Motor neuron (in vitro differentiated cells): ENCODE results near the gene AOPEP. TPM values are rescaled to one million over a fixed set of nuclear protein-coding genes. Genes with fewer than 3 reads are reported as not detected.
A peak's percentile ranks its signal among the peaks of the same experiment; 100 is the strongest.
"Not testable (repeated sequence)": the region's sequence is repeated elsewhere in the genome, so short reads cannot be mapped to it uniquely, and the experiment has no call there.

Experiments used
- ATAC-seq, 8 experiments: fragments of 200-7000 bp; cut with Tn5 transposase; replicated peaks in 6 of 8; 2 replicates each; pipeline ENCODE4 v1.8.0; 2021; ENCODE audit warnings: mild to moderate bottlenecking in 8 of 8, moderate library complexity in 8 of 8
- H3K27ac ChIP-seq, 2 donors: fragments of 250-450 bp; sonication (Bioruptor Pico); 2 replicates each; pipeline ENCODE4 v1.9.0; 2021; ENCODE audit warnings: antibody characterized with exemption in 2 of 2, mild to moderate bottlenecking in 2 of 2, moderate library complexity in 1 of 2
- H3K4me1 ChIP-seq, 2 donors: fragments of 250-450 bp; sonication (Bioruptor Pico); replicated peaks in 1 of 2; 2 replicates each; pipeline ENCODE4 v1.6.1; 2021; ENCODE audit warnings: antibody characterized with exemption in 2 of 2, mild to moderate bottlenecking in 2 of 2, moderate library complexity in 1 of 2
- H3K4me3 ChIP-seq, 5 donors: fragments of 250-450 bp; sonication (Bioruptor Pico); 2 replicates each; pipeline ENCODE4 v1.9.0; 2021; ENCODE audit warnings: antibody characterized with exemption in 5 of 5, mild to moderate bottlenecking in 5 of 5, moderate library complexity in 4 of 5
- WGBS, 10 experiments: fragments of 450-650 bp; shearing (Covaris generic); methylation state at CpG; one replicate each; pipeline ENCODE4 v1.0.0; 2022; 5-methylcytosine and 5-hydroxymethylcytosine counted together
- in situ Hi-C, 9 experiments: fragments of 400-800 bp; cut with MboI; loops; one replicate each; pipeline ENCODE4 v1.15.0; 2021; ENCODE audit warnings: low sequenced_read_pairs in 9 of 9, low pct_unique_long_range_greater_than_20kb in 2 of 9; ENCODE audit not compliant: unreplicated experiment in 9 of 9
- total RNA-seq, 8 experiments: library from RNA; unstranded; fragments of 300-600 nt; gene quantifications; 2 replicates each; pipeline versions ENCODE4 v1.2.3 to v1.2.4, GENCODE V29; 2022

The AOPEP gene
- total RNA-seq, 8 experiments from 2014 or later: 8.0 to 152 (median 16.8) TPM

- in situ Hi-C loops: no loop called here
- peaks cover 30 to 33% of the 10 kb centered on the region in 2 donors for H3K4me1 ChIP-seq
- H3K27ac ChIP-seq: no peak overlapping the region
- H3K4me3 ChIP-seq: no peak overlapping the region
- ATAC-seq: peak in 1 of 8 experiments; percentile 20
These were observed 140.3 kb downstream of the AOPEP start for GRCh38 chr9:94866770-94867169.

GRCh38 chr9:94867281-94867841 lies 140.9 kb downstream of the AOPEP start:
- no peak overlapping the region for H3K4me3 ChIP-seq
- WGBS, 10 experiments: 7 to 60% (median 33%) methylated on average over 2 to 7 of the region's 8 CpGs; no CpG with 5 or more reads in 1 of the 10 experiments
- H3K4me1 ChIP-seq: peaks cover 30 to 33% of the 10 kb centered on the region in 2 donors
- no peak overlapping the region for H3K27ac ChIP-seq
- peak; percentile 21 to 95 (median 77) for ATAC-seq
- in situ Hi-C loops: no loop called here

GRCh38 chr9:94867842-94868312 lies 141.4 kb downstream of the AOPEP start:
- H3K4me3 ChIP-seq: no peak overlapping the region
- peak in 2 of 8 experiments; percentile 5 to 6 for ATAC-seq
- peaks cover 28 to 33% of the 10 kb centered on the region in 2 donors for H3K4me1 ChIP-seq
- 6 to 100% (median 80%) methylated on average over 1 to 4 of the region's 4 CpGs; no CpG with 5 or more reads in 1 of the 10 experiments for WGBS, 10 experiments
- in situ Hi-C loops: no loop called here
- H3K27ac ChIP-seq: no peak overlapping the region

GRCh38 chr9:94868464-94868863 lies 142.0 kb downstream of the AOPEP start:
- ATAC-seq: no peak
- in situ Hi-C loops: no loop called here
- peaks cover 28 to 33% of the 10 kb centered on the region in 2 donors for H3K4me1 ChIP-seq
- no peak overlapping the region for H3K27ac ChIP-seq
- H3K4me3 ChIP-seq: no peak overlapping the region
- 51 to 100% (median 100%) methylated on average over 1 to 2 of the region's 2 CpGs; no CpG with 5 or more reads in 3 of the 10 experiments for WGBS, 10 experiments

DNA sequence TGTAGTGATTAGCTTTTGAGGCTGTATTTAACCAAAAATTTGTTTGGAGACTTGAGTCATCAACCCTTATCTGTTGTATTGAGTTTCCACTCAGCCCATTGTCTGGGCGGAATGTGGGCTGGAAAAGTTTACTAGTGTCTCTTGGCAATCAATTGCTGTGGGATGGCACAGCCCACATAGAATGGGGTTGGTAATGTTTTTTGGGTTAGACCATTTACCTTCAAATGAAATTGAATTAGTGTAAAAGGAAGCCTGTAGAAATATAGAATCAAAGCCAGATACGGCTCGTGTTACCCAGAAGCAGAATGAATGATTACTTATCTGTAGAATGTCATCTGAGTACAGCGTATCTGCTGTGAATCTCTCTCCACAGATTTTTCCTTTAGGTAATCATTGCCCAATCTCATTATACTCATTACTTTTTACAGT lies 142.9 kb downstream of the AOPEP start:
- ATAC-seq: no peak
- WGBS, 10 experiments: 0 to 100% (median 69%) methylated on average over 1 to 4 of the region's 4 CpGs
- H3K4me1 ChIP-seq: peaks cover 28 to 33% of the 10 kb centered on the region in 2 donors
- H3K27ac ChIP-seq: no peak overlapping the region
- no peak overlapping the region for H3K4me3 ChIP-seq
- in situ Hi-C loops: no loop called here

GRCh38 chr9:94870465-94870792 lies 143.9 kb downstream of the AOPEP start:
- H3K4me3 ChIP-seq: no peak overlapping the region
- no peak overlapping the region for H3K27ac ChIP-seq
- peaks cover 23 to 27% of the 10 kb centered on the region in 2 donors for H3K4me1 ChIP-seq
- 92 to 100% (median 100%) methylated on average over 1 to 3 of the region's 3 CpGs; no CpG with 5 or more reads in 2 of the 10 experiments for WGBS, 10 experiments
- in situ Hi-C loops: no loop called here
- no peak for ATAC-seq

DNA sequence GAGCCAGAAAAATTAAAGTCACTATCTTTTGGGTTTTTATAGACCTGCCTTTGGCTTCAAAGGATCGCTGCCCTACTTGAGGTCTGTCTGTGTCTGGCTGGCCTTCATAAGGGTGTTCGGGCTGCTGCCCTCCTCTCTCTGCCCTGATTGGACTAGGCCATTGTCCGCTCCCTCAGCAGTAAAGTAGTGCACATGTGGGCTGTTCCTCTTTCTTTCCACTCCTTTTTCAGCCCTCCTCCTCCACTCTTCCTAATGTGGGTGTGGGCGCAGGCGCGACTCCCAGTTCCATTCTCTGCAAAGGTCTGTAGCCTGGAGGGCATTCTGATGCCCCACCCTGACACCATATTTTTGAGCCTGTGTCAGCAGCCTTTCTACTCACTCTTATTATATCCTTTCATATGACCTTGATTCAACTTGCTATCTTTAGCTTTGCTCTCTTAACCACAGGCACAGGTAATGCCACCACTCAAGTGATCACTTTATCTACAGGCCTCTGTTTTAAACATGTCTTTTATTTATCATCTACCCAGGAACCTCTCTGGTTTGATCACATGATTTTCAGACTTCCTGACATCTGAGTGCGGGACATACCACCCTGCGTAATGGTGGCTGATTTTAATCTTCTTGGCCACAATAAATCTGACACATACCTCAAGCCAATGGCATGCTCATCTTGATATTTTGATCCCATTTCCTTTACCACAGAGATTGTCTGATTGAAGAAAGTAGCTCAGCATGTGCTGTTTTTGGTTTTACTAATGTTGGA lies 144.5 kb downstream of the AOPEP start:
- peak in 3 of 8 experiments; percentile 76 to 85 (median 82) for ATAC-seq
- Histone ChIP-seq H3K27ac (no peak overlapping the region), H3K4me1 (peaks cover 17 to 21% of the 10 kb centered on the region in 2 donors), H3K4me3 (no peak overlapping the region)
- WGBS, 10 experiments: 0 to 100% (median 87%) methylated on average over 1 to 8 of the region's 8 CpGs
- in situ Hi-C loops: no loop called here

DNA sequence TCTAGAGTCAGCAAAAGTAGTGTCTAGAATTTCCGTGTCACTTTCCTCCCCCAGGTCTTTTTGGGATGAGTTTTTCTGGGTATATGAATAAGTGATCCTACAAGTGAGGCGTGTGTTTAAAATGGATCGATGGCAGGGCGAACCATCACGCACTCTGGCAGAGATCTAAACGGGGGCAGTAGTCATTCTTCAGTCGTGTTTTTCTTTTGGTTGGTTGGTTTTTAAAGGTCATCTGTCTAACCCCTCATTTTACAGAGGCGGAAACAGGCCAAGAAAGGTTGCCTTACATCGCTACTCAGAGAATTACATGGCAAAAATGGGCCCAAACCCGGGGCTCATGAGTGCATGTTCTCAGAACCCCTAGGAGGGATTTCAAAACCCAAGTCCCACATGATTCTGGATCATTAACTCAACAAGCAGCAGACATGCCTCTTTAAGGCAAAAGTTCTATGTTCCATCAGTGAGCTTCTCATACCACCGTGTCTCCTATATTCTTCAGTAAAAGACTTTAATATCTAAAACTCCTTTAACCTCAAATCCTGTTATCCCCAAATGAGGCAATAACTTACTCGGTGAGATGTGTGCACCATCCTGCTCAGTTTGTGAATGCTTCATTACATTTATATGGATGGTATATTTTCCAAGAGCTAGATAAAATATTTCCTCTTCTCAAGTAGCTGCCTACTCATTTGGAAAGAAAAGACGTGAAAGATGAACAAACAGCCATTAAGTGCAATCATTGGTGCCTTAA lies 145.8 kb downstream of the AOPEP start:
- Histone ChIP-seq H3K27ac (no peak overlapping the region), H3K4me1 (peaks cover 4 to 9% of the 10 kb centered on the region in 2 donors), H3K4me3 (no peak overlapping the region)
- WGBS, 10 experiments: 80 to 100% (median 88%) methylated on average over 2 to 13 of the region's 13 CpGs; no CpG with 5 or more reads in 1 of the 10 experiments
- no peak for ATAC-seq
- in situ Hi-C loops: no loop called here

DNA sequence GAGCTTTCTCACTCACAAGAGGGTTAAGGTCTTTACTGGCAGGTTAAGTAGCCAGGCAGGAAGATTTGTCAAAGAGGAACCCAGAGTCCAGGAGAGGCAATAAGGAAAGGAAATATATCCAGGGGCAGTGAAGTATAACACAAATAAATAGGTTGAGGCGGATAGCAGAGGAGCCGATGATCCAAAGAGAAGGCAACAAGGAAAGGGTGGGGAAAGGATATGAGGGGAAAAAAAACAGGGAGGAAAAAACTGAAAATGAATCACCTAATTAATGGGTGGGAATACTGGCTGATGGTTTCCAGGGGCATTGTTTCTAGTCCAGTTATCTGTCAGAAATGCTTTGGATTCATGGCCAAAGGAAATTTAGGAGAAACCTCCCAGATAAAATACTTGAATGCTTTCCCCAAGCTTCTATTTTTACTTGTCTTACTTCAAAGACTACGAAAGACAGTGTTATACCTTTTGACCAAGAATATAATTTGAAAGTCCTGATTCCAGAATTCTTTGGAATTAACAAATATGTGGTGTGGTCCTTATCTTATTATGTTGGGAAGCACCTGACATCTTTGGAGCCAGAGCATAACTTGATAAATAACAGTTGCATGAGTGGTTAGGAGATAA lies 146.5 kb downstream of the AOPEP start:
- Histone ChIP-seq H3K27ac (no peak overlapping the region), H3K4me1 (peaks cover 0 to 1% of the 10 kb centered on the region in 2 donors), H3K4me3 (no peak overlapping the region)
- in situ Hi-C loops: no loop called here
- WGBS, 10 experiments: 3 to 100% (median 71%) methylated on average over 2 to 3 of the region's 3 CpGs; no CpG with 5 or more reads in 1 of the 10 experiments
- peak in 1 of 8 experiments; percentile 4 for ATAC-seq

- H3K4me3 ChIP-seq: no peak overlapping the region
- H3K4me1 ChIP-seq: no peaks in the 10 kb centered on the region
- in situ Hi-C loops: no loop called here
- H3K27ac ChIP-seq: no peak overlapping the region
- WGBS, 10 experiments: 24 to 84% (median 62%) methylated on average over 2 to 3 of the region's 3 CpGs
- ATAC-seq: peak in 1 of 8 experiments; percentile 12
These were observed 147.8 kb downstream of the AOPEP start for GRCh38 chr9:94874316-94874715.

DNA sequence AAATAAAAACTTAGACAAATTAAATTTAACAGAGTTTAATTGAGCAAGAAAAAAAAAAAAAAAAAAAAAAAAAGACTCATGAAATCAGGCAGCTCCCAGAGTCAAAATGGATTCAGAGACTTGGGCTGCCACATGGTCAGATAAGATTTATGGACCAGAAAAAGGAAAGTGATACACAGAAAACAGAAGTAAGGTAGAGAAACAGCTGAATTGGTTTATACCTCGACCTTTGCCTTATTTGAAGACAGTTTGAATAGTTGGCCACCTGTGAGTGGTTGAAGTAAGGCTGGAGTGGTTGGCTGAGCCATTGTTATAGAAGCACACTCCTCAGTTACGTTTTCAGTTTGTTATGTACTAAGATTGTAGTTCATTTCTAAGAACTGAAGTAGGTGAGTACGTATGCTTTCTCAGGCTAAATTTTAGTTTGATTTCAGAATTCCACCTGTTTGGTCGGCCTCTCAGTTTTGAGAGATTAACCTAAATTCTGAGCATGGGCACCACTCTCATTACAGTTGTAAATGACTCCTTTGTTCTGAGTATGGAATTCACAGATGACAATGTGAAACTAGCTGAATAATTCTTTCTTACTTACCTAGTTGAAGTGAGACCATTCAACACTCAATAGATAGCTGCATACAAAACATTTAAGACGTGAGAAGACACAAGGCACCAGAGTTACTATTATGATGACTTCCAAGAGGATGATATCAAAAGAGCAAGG lies 149.0 kb downstream of the AOPEP start:
- Histone ChIP-seq H3K4me1 (no peaks in the 10 kb centered on the region), H3K4me3 (no peak overlapping the region), H3K27ac (no peak overlapping the region)
- ATAC-seq: no peak
- 69 to 96% (median 90%) methylated on average over 1 to 5 of the region's 5 CpGs for WGBS, 10 experiments
- in situ Hi-C loops: loop anchor here in 1 of 9 experiments (25.0 kb wide), 1 partner anchor 88 kb away; no protein-coding TSS in a partner anchor

DNA sequence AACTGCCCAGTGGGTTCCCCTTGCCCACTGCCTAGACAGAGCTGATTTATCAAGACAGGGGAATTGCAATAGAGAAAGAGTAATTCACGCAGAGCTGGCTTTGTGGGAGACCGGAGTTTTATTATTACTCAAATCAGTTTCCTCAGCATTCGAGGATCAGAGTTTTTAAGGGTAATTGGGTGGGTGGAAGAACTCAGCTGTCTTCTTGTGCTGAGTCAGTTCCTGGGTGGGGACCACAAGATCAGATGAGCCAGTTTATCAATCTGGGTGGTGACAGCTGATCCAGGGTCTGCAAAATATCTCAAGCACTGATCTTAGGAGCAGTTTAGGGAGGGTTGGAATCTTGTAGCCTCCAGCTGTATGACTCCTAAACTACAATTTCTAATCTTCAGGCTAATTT lies 152.3 kb downstream of the AOPEP start:
- in situ Hi-C loops: loop anchor here in 1 of 9 experiments (25.0 kb wide), 1 partner anchor 92 kb away; no protein-coding TSS in a partner anchor

More for the DNA sequence above, 152.3 kb downstream of the AOPEP start:
- H3K4me1 ChIP-seq, H3K4me3 ChIP-seq, H3K27ac ChIP-seq: not testable (repeated sequence)
- ATAC-seq: peak in 3 of 8 experiments; percentile 40 to 75 (median 58)
- WGBS, 10 experiments: 0 to 82% (median 43%) methylated on average over 1 to 3 of the region's 3 CpGs; no CpG with 5 or more reads in 4 of the 10 experiments
